HepG2 (cell line): Measurements from ENCODE around the gene SNED1. TPM values are rescaled to one million over a fixed set of nuclear protein-coding genes. Genes with fewer than 3 reads are reported as not detected.
A peak's percentile ranks its signal among the peaks of the same experiment; 100 is the strongest.

Experiments
- ATAC-seq: fragments of 200-7000 bp; cut with Tn5 transposase; 3 replicates; pipeline ENCODE4 v1.9.1; 2020; ENCODE audit warnings: mild to moderate bottlenecking, moderate library complexity
- BruUV-seq: library from RNA; stranded (reverse); fragments of 400-500 nt; replicated peaks from 2 replicates; lab custom pipeline; 2021; lab: Mats Ljungman, UMichigan
- CTCF ChIA-PET: fragments of 300-600 bp; formaldehyde crosslinking; extraction: SDS; loops from one replicate; lab custom pipeline; 2021; ENCODE audit warnings: low total read pairs, inconsistent platforms, low intra/inter-chr PET ratio; lab: Yijun Ruan, JAX
- POLR2A ChIA-PET: fragments of 350-600 bp; sonication (Branson Sonifier 250); formaldehyde crosslinking; loops from one replicate; lab custom pipeline; 2020; ENCODE audit warnings: antibody characterized with exemption, inconsistent platforms; lab: Yijun Ruan, JAX
- DNase-seq: peaks from one replicate; pipeline ENCODE4 v3.0.0-alpha.2; 2015; ENCODE audit warnings: low spot score
- FAIRE-seq: peaks from 3 replicates; lab custom pipeline; 2011; peaks lifted over from hg19 to GRCh38; lab: Jason Lieb, UNC
- H2AFZ ChIP-seq: one replicate; pipeline ENCODE4 v1.6.1; 2011; ENCODE audit warnings: low read length, inconsistent platforms
- H3K27ac ChIP-seq: fragments of 300-600 bp; 3 replicates; pipeline ENCODE4 v1.8.0; 2011; ENCODE audit warnings: mixed run types, mild to moderate bottlenecking, mixed read lengths, low read length, inconsistent platforms; ENCODE audit not compliant: insufficient read depth; ENCODE audit errors: extremely low read length
- H3K27me3 ChIP-seq, 2 experiments: fragments of 200-600 bp in 1 of 2; 2 replicates in 1 of 2; 3 replicates in 1 of 2; pipeline versions ENCODE4 v1.6.0 to v1.8.0; 2011; ENCODE audit warnings: low read length in 2 of 2, mild to moderate bottlenecking in 2 of 2, moderate library complexity in 2 of 2, inconsistent platforms in 1 of 2; ENCODE audit not compliant: insufficient read depth in 2 of 2, control insufficient read depth in 1 of 2
- H3K36me3 ChIP-seq, 2 experiments: fragments of 200-600 bp in 1 of 2; replicated peaks in 1 of 2; 2 replicates in 1 of 2; 3 replicates in 1 of 2; pipeline versions ENCODE4 v1.5.1 to v1.8.0; 2011; ENCODE audit warnings: low read length in 2 of 2, inconsistent platforms in 1 of 2; ENCODE audit not compliant: insufficient read depth in 2 of 2, control insufficient read depth in 1 of 2
- H3K4me1 ChIP-seq: 2 replicates; pipeline ENCODE4 v1.5.1; 2012; ENCODE audit warnings: low read length, inconsistent platforms; ENCODE audit not compliant: insufficient read depth
- H3K4me2 ChIP-seq: 2 replicates; pipeline ENCODE4 v1.6.0; 2011; ENCODE audit warnings: low read depth, low read length, inconsistent platforms
- H3K4me3 ChIP-seq, 3 experiments: fragments of 200-600 bp in 1 of 3; sonication (generic), shearing (Covaris generic) in 1 of 3; replicated peaks in 1 of 3; 2 replicates each; pipeline ENCODE4 v1.5.1; 2011 to 2016; ENCODE audit warnings: low read length in 3 of 3, inconsistent platforms in 2 of 3, low read depth in 2 of 3, mild to moderate bottlenecking in 2 of 3, control low read depth in 1 of 3, mixed read lengths in 1 of 3; ENCODE audit not compliant: insufficient read depth in 1 of 3
- H3K79me2 ChIP-seq: one replicate; pipeline ENCODE4 v1.6.1; 2011; ENCODE audit warnings: low read length, inconsistent platforms; ENCODE audit not compliant: insufficient read depth
- H3K9ac ChIP-seq: 2 replicates; pipeline ENCODE4 v1.6.0; 2011; ENCODE audit warnings: mild to moderate bottlenecking, low read depth, low read length, inconsistent platforms; ENCODE audit not compliant: insufficient read depth
- H3K9me3 ChIP-seq: 2 replicates; pipeline ENCODE4 v1.5.1; 2012; ENCODE audit warnings: mild to moderate bottlenecking, low read length
- H4K20me1 ChIP-seq: 2 replicates; pipeline ENCODE4 v1.6.0; 2011; ENCODE audit warnings: inconsistent platforms, mild to moderate bottlenecking, low read length, moderate library complexity; ENCODE audit not compliant: insufficient read depth
- KDM3A ChIP-seq: IDR thresholded peaks from 2 replicates; pipeline ENCODE4 v1.6.1; 2018; ENCODE audit warnings: low read depth, missing compliant biosample characterization
- SIN3B ChIP-seq: fragments of 150-350 bp; IDR thresholded peaks from 2 replicates; pipeline ENCODE4 v1.6.1; 2014; ENCODE audit warnings: low read length
- ZNF280B ChIP-seq: sonication (generic); formaldehyde crosslinking; IDR thresholded peaks from 2 replicates; pipeline ENCODE4 v1.5.0; 2020; ENCODE audit warnings: missing genetic modification reagents, mild to moderate bottlenecking, borderline replicate concordance
- ZNF891 ChIP-seq: sonication (generic); formaldehyde crosslinking; IDR thresholded peaks from 2 replicates; pipeline ENCODE4 v1.5.0; 2020; ENCODE audit warnings: mild to moderate bottlenecking, missing genetic modification reagents
- WGBS: methylation state at CpG from one replicate; pipeline ENCODE4 v1.1.6; 2017; ENCODE audit warnings: low lambda C conversion rate; 5-methylcytosine and 5-hydroxymethylcytosine counted together
- in situ Hi-C: cut with HindIII; loops from 2 replicates; pipeline ENCODE4 v1.10.0; 2017; ENCODE audit warnings: low pct_unique_long_range_greater_than_20kb; ENCODE audit not compliant: extremely low pct_ligation_motif_present
- intact Hi-C: fragments of 100-400 bp; cut with micrococcal nuclease; formaldehyde crosslinking; loops from one replicate; pipeline ENCODE4 v1.10.0; 2022; ENCODE audit not compliant: unreplicated experiment
- polyA plus RNA-seq, 8 experiments: library from polyadenylated mRNA; depleted of rRNA in 3 of 8; stranded (reverse) in 7 of 8; unstranded in 1 of 8; fragments of >200 nt; fragmentation: Illumina TruSeq in 4 of 8; extraction: Trizol in 4 of 8; gene quantifications; 2 replicates each; pipeline versions ENCODE4 v1.2.1 to v1.2.3, GENCODE V29; 2011 to 2016; ENCODE audit warnings: low read depth in 4 of 8, missing spikeins in 1 of 8, mixed read lengths in 1 of 8; ENCODE audit not compliant: insufficient read depth in 1 of 8
- total RNA-seq, 5 experiments: library from RNA; depleted of rRNA; stranded (reverse); fragments of >200 nt; fragmentation: Illumina TruSeq; extraction: Trizol; gene quantifications; 2 replicates each; pipeline ENCODE4 v1.2.3, GENCODE V29; 2016; ENCODE audit warnings: low read depth in 1 of 5
- TF ChIP-seq, protein P1 (sequence below): sonication (generic); formaldehyde crosslinking; IDR thresholded peaks from 2 replicates; pipeline ENCODE4 v1.4.0; 2020; ENCODE audit warnings: missing genetic modification reagents
- TF ChIP-seq, protein P2 (sequence below): sonication (generic); formaldehyde crosslinking; IDR thresholded peaks from 2 replicates; pipeline ENCODE4 v1.5.1; 2020; ENCODE audit warnings: mild to moderate bottlenecking, missing genetic modification reagents, moderate library complexity
- TF ChIP-seq, protein P3 (sequence below): IDR thresholded peaks from 2 replicates; pipeline ENCODE4 v1.6.1; 2016; ENCODE audit warnings: mild to moderate bottlenecking
- TF ChIP-seq, protein P4 (sequence below): sonication (generic); IDR thresholded peaks from 2 replicates; pipeline ENCODE4 v1.6.1; 2016; ENCODE audit warnings: low read depth, borderline replicate concordance

SNED1 gene
- total and polyA plus RNA-seq, 2 of the 13 experiments (the other 11 are each of a cell fraction or from before 2014, with no cell fraction given) = 0.15 to 0.65 TPM

GRCh38 chr2:241009601-241010530 is 11.4 kb downstream of the SNED1 start (continued):
- TF ChIP-seq, protein P1, sequence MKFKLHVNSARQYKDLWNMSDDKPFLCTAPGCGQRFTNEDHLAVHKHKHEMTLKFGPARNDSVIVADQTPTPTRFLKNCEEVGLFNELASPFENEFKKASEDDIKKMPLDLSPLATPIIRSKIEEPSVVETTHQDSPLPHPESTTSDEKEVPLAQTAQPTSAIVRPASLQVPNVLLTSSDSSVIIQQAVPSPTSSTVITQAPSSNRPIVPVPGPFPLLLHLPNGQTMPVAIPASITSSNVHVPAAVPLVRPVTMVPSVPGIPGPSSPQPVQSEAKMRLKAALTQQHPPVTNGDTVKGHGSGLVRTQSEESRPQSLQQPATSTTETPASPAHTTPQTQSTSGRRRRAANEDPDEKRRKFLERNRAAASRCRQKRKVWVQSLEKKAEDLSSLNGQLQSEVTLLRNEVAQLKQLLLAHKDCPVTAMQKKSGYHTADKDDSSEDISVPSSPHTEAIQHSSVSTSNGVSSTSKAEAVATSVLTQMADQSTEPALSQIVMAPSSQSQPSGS (CRISPR knock-in tag) = no peak

GRCh38 chr2:241010531-241011295 is 12.3 kb downstream of the SNED1 start:
- no peak overlapping the region for H2AFZ ChIP-seq
- ATAC-seq = peak; percentile 59
- H3K4me1 ChIP-seq = peaks cover 16% of the 10 kb centered on the region
- ChIA-PET POLR2A (no interaction called here), CTCF (no interaction called here)
- peaks cover 2 to 34% of the 10 kb centered on the region in 2 experiments; a peak in 4 of 5 replicates for H3K27me3 ChIP-seq
- no peaks in the 10 kb centered on the region for H3K36me3 ChIP-seq
- H4K20me1 ChIP-seq = no peaks in the 10 kb centered on the region
- no TSS peak for BruUV-seq
- in situ Hi-C loops (no loop called here), intact Hi-C loops (loop anchor here (5.0 kb wide), 1 partner anchor 292 kb away; no protein-coding TSS in a partner anchor)
- 27% methylated on average over 10 of the region's 12 CpGs for WGBS
- H3K27ac ChIP-seq = no peak overlapping the region
- peak overlapping the region in 2 of 3 experiments; percentile 37 to 67; a peak in 3 of 6 replicates for H3K4me3 ChIP-seq
- H3K9me3 ChIP-seq = no peaks in the 10 kb centered on the region
- FAIRE-seq = no peak
- no peak overlapping the region for H3K9ac ChIP-seq
- H3K4me2 ChIP-seq = peak overlapping the region; percentile 81
- DNase-seq = no peak
- H3K79me2 ChIP-seq = no peaks in the 10 kb centered on the region
- no peak for TF ChIP-seq SIN3B
- no peak for TF ChIP-seq KDM3A (CRISPR knock-in tag)
- TF ChIP-seq, protein P2, sequence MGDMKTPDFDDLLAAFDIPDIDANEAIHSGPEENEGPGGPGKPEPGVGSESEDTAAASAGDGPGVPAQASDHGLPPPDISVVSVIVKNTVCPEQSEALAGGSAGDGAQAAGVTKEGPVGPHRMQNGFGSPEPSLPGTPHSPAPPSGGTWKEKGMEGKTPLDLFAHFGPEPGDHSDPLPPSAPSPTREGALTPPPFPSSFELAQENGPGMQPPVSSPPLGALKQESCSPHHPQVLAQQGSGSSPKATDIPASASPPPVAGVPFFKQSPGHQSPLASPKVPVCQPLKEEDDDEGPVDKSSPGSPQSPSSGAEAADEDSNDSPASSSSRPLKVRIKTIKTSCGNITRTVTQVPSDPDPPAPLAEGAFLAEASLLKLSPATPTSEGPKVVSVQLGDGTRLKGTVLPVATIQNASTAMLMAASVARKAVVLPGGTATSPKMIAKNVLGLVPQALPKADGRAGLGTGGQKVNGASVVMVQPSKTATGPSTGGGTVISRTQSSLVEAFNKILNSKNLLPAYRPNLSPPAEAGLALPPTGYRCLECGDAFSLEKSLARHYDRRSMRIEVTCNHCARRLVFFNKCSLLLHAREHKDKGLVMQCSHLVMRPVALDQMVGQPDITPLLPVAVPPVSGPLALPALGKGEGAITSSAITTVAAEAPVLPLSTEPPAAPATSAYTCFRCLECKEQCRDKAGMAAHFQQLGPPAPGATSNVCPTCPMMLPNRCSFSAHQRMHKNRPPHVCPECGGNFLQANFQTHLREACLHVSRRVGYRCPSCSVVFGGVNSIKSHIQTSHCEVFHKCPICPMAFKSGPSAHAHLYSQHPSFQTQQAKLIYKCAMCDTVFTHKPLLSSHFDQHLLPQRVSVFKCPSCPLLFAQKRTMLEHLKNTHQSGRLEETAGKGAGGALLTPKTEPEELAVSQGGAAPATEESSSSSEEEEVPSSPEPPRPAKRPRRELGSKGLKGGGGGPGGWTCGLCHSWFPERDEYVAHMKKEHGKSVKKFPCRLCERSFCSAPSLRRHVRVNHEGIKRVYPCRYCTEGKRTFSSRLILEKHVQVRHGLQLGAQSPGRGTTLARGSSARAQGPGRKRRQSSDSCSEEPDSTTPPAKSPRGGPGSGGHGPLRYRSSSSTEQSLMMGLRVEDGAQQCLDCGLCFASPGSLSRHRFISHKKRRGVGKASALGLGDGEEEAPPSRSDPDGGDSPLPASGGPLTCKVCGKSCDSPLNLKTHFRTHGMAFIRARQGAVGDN (CRISPR knock-in tag) = peak; percentile 14; the same call in 1 of the 2 replicates
- 0 out of 2 replicates have a peak, but pooled peaks have one; percentile 44 for TF ChIP-seq ZNF891
- TF ChIP-seq, protein P3, sequence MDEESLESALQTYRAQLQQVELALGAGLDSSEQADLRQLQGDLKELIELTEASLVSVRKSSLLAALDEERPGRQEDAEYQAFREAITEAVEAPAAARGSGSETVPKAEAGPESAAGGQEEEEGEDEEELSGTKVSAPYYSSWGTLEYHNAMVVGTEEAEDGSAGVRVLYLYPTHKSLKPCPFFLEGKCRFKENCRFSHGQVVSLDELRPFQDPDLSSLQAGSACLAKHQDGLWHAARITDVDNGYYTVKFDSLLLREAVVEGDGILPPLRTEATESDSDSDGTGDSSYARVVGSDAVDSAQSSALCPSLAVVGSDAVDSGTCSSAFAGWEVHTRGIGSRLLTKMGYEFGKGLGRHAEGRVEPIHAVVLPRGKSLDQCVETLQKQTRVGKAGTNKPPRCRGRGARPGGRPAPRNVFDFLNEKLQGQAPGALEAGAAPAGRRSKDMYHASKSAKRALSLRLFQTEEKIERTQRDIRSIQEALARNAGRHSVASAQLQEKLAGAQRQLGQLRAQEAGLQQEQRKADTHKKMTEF (CRISPR knock-in tag) = no peak
- TF ChIP-seq, protein P4, sequence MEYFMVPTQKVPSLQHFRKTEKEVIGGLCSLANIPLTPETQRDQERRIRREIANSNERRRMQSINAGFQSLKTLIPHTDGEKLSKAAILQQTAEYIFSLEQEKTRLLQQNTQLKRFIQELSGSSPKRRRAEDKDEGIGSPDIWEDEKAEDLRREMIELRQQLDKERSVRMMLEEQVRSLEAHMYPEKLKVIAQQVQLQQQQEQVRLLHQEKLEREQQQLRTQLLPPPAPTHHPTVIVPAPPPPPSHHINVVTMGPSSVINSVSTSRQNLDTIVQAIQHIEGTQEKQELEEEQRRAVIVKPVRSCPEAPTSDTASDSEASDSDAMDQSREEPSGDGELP = 0 out of 2 replicates have a peak, but pooled peaks have one; percentile 24
- TF ChIP-seq ZNF280B = peak; percentile 53; the same call in 1 of the 2 replicates
